B cell (primary cell): Measurements from ENCODE around the gene PINLYP.

Source experiments
- EZH2 ChIP-seq: IDR thresholded peaks from 2 replicates; pipeline ENCODE4 v1.6.1; 2012; ENCODE audit warnings: borderline replicate concordance, low read depth, mild to moderate bottlenecking, moderate library complexity, low read length; ENCODE audit not compliant: insufficient read depth, poor library complexity, severe bottlenecking
- TF ChIP-seq, protein P1 (sequence below): fragments of 200-600 bp; IDR thresholded peaks from one replicate; pipeline ENCODE4 v1.8.0; 2022; ENCODE audit warnings: antibody characterized with exemption, mild to moderate bottlenecking

DNA sequence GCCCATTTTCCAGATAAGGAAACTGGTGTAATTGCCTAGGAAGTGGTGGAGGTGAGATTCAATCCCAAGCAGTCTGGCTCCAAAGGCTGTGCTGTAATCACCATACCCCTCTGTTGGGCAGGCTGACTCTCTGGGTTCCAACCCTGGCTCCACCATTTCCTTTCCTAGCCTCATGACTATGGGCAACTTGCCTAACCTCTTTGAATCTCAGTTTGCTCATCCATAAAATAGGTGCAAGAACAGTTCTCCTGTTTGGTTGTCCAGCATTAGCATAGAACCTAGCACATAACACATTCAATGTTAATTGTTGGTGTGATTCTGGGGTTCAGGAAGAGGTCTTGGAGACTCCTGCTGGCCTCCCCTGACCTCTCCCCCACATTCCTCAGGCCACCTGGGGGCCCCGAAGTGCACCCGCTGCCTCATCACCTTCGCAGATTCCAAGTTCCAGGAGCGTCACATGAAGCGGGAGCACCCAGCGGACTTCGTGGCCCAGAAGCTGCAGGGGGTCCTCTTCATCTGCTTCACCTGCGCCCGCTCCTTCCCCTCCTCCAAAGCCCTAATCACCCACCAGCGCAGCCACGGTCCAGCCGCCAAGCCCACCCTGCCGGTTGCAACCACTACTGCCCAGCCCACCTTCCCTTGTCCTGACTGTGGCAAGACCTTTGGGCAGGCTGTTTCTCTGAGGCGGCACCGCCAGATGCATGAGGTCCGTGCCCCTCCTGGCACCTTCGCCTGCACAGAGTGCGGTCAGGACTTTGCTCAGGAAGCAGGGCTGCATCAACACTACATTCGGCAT is 23.0 kb downstream of the PINLYP start:
- TF ChIP-seq, protein P1, sequence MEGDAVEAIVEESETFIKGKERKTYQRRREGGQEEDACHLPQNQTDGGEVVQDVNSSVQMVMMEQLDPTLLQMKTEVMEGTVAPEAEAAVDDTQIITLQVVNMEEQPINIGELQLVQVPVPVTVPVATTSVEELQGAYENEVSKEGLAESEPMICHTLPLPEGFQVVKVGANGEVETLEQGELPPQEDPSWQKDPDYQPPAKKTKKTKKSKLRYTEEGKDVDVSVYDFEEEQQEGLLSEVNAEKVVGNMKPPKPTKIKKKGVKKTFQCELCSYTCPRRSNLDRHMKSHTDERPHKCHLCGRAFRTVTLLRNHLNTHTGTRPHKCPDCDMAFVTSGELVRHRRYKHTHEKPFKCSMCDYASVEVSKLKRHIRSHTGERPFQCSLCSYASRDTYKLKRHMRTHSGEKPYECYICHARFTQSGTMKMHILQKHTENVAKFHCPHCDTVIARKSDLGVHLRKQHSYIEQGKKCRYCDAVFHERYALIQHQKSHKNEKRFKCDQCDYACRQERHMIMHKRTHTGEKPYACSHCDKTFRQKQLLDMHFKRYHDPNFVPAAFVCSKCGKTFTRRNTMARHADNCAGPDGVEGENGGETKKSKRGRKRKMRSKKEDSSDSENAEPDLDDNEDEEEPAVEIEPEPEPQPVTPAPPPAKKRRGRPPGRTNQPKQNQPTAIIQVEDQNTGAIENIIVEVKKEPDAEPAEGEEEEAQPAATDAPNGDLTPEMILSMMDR, result no peak
- no peak for TF ChIP-seq EZH2
